A549 (cell line): Measurements from ENCODE around the gene C11orf91.
A peak's percentile ranks its signal among the peaks of the same experiment; 100 is the strongest.

Experiments
- CTCF ChIP-seq: fragments of >200 bp; sonication (Bioruptor Twin); formaldehyde crosslinking; IDR thresholded peaks from 3 replicates; pipeline ENCODE4 v1.5.1; 2016
- EP300 ChIP-seq, 2 experiments: fragments of >200 bp; sonication (Bioruptor Twin); formaldehyde crosslinking; IDR thresholded peaks; 2 replicates in 1 of 2; 3 replicates in 1 of 2; pipeline ENCODE4 v1.6.1; 2016 to 2017
- ESRRA ChIP-seq: fragments of 150-350 bp; IDR thresholded peaks from 2 replicates; pipeline ENCODE4 v1.6.1; 2014; ENCODE audit warnings: mild to moderate bottlenecking, low read length, borderline replicate concordance
- HDAC2 ChIP-seq: fragments of 200-600 bp; sonication (generic); IDR thresholded peaks from 2 replicates; pipeline ENCODE4 v1.6.1; 2016
- KDM1A ChIP-seq: fragments of 200-600 bp; sonication (generic); IDR thresholded peaks from 2 replicates; pipeline ENCODE4 v1.6.1; 2016; ENCODE audit warnings: low read depth, mild to moderate bottlenecking
- MAFK ChIP-seq: fragments of 450-650 bp; IDR thresholded peaks from 2 replicates; pipeline ENCODE4 v1.6.1; 2014; ENCODE audit not compliant: partially characterized antibody
- PHF8 ChIP-seq: fragments of 200-600 bp; sonication (generic); IDR thresholded peaks from 2 replicates; pipeline ENCODE4 v1.6.1; 2016; ENCODE audit warnings: low read depth, mild to moderate bottlenecking, antibody characterized with exemption, moderate library complexity, borderline replicate concordance
- POLR2AphosphoS2 ChIP-seq: conservative IDR thresholded peaks from 2 replicates; pipeline ENCODE4 v1.6.1; 2012; ENCODE audit warnings: low read length, improper control_type of control experiment, inconsistent platforms
- ZFP36 ChIP-seq: fragments of 450-650 bp; IDR thresholded peaks from 2 replicates; pipeline ENCODE4 v1.6.1; 2014; ENCODE audit warnings: borderline replicate concordance; ENCODE audit not compliant: partially characterized antibody
- TF ChIP-seq, protein P1 (sequence below): fragments of >200 bp; sonication (Bioruptor Twin); formaldehyde crosslinking; IDR thresholded peaks from 3 replicates; pipeline ENCODE4 v1.6.1; 2016
- TF ChIP-seq, protein P2 (sequence below): fragments of 250-450 bp; sonication (Bioruptor Pico); IDR thresholded peaks from 2 replicates; pipeline ENCODE4 v1.5.0; 2021; ENCODE audit warnings: mild to moderate bottlenecking, moderate library complexity, borderline replicate concordance
- TF ChIP-seq, protein P3 (sequence below): IDR thresholded peaks from 2 replicates; pipeline ENCODE4 v1.6.1; 2012; ENCODE audit warnings: low read depth, borderline replicate concordance

DNA sequence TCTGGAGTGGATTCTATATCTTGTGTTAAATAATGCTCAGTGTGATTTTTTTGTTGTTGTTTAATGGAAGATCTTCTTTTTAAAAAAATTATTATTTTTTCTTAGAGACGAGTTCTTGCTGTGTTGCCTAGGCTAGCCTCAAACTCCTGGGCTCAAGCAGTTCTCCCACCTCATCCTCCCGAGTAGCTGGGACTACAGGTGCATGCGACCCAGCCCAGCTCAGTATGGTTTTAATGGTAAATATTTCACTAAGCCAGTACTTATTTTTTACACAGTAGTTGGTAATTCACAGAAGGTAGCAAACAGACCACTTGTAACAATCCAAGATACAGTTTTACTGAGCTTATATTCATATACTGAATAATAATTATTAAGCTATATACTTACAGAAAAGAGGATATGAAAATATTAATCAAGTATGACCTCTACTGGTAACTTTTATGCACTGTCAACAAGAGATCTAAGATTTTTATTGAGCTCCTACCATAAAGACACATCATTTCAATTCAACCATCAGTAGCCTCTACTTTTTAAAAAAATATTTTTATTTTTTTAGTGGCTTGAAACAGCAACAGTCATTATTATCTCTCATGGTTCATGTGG is 41.7 kb upstream of the C11orf91 start:
- no peak for TF ChIP-seq ESRRA
- TF ChIP-seq EP300 (IDR thresholded peaks at IDR 0.05) = no peak
- TF ChIP-seq HDAC2 = no peak
- TF ChIP-seq CTCF = peak; percentile 77
- TF ChIP-seq MAFK = no peak
- no peak for TF ChIP-seq POLR2AphosphoS2
- TF ChIP-seq KDM1A = no peak
- TF ChIP-seq, protein P1, sequence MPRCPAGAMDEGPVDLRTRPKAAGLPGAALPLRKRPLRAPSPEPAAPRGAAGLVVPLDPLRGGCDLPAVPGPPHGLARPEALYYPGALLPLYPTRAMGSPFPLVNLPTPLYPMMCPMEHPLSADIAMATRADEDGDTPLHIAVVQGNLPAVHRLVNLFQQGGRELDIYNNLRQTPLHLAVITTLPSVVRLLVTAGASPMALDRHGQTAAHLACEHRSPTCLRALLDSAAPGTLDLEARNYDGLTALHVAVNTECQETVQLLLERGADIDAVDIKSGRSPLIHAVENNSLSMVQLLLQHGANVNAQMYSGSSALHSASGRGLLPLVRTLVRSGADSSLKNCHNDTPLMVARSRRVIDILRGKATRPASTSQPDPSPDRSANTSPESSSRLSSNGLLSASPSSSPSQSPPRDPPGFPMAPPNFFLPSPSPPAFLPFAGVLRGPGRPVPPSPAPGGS = no peak
- no peak for TF ChIP-seq ZFP36
- TF ChIP-seq, protein P2, sequence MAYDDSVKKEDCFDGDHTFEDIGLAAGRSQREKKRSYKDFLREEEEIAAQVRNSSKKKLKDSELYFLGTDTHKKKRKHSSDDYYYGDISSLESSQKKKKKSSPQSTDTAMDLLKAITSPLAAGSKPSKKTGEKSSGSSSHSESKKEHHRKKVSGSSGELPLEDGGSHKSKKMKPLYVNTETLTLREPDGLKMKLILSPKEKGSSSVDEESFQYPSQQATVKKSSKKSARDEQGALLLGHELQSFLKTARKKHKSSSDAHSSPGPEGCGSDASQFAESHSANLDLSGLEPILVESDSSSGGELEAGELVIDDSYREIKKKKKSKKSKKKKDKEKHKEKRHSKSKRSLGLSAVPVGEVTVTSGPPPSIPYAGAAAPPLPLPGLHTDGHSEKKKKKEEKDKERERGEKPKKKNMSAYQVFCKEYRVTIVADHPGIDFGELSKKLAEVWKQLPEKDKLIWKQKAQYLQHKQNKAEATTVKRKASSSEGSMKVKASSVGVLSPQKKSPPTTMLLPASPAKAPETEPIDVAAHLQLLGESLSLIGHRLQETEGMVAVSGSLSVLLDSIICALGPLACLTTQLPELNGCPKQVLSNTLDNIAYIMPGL (CRISPR knock-in tag) = no peak
- no peak for TF ChIP-seq PHF8
- TF ChIP-seq, protein P3, sequence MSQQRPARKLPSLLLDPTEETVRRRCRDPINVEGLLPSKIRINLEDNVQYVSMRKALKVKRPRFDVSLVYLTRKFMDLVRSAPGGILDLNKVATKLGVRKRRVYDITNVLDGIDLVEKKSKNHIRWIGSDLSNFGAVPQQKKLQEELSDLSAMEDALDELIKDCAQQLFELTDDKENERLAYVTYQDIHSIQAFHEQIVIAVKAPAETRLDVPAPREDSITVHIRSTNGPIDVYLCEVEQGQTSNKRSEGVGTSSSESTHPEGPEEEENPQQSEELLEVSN = no peak
